NCI-H1048 (cell line): ENCODE measurements around the gene PRTG.
"Not testable (repeated sequence)": the region's sequence is repeated elsewhere in the genome, so short reads cannot be mapped to it uniquely, and the experiment has no call there.

ENCODE experiments used
- DNase-seq: peaks from one replicate; lab custom pipeline; 2025; lab: John Stamatoyannopoulos, UW

The PRTG gene

GRCh38 chr15:55742927-55743728 lies at the start of gene PRTG:
PRTG (minus strand) TSS chr15:55743152; CDS start chr15:55742931, 221 bp downstream.
- DNase-seq, result no peak

- DNase-seq, result no peak
Measured at GRCh38 chr15:55791551-55792400, 48.8 kb upstream of the PRTG start.

GRCh38 chr15:55789066-55789660 lies 46.2 kb upstream of the PRTG start:
- no peak for DNase-seq

GRCh38 chr15:55786341-55786740 lies 43.4 kb upstream of the PRTG start:
- DNase-seq, result peak; percentile 57

GRCh38 chr15:55785593-55785992 lies 42.6 kb upstream of the PRTG start:
- not testable (repeated sequence) for DNase-seq

GRCh38 chr15:55784286-55784685 lies 41.3 kb upstream of the PRTG start:
- no peak for DNase-seq

GRCh38 chr15:55782901-55783300 lies 39.9 kb upstream of the PRTG start:
- no peak for DNase-seq

GRCh38 chr15:55780292-55780691 lies 37.3 kb upstream of the PRTG start:
- DNase-seq, result no peak

- DNase-seq, result no peak
Measured at GRCh38 chr15:55778932-55779331, 36.0 kb upstream of the PRTG start.

- no peak for DNase-seq
Measured at GRCh38 chr15:55775316-55775715, 32.4 kb upstream of the PRTG start.

GRCh38 chr15:55774113-55774970 lies 31.4 kb upstream of the PRTG start:
- no peak for DNase-seq

GRCh38 chr15:55770806-55771205 lies 27.9 kb upstream of the PRTG start:
- DNase-seq, result no peak

- DNase-seq, result no peak
Measured at GRCh38 chr15:55770261-55770660, 27.3 kb upstream of the PRTG start.

- no peak for DNase-seq
Measured at GRCh38 chr15:55768670-55769185, 25.8 kb upstream of the PRTG start.

GRCh38 chr15:55766676-55767075 lies 23.7 kb upstream of the PRTG start:
- no peak for DNase-seq

GRCh38 chr15:55764398-55764797 lies 21.4 kb upstream of the PRTG start:
- DNase-seq, result no peak

- no peak for DNase-seq
Measured at GRCh38 chr15:55758580-55758986, 15.6 kb upstream of the PRTG start.

GRCh38 chr15:55753433-55753832 lies 10.5 kb upstream of the PRTG start:
- not testable (repeated sequence) for DNase-seq

- no peak for DNase-seq
Measured at GRCh38 chr15:55750706-55751105, 7.8 kb upstream of the PRTG start.

- DNase-seq, result no peak
Measured at GRCh38 chr15:55743729-55744655, 1.0 kb upstream of the PRTG start.
